CD4-positive, alpha-beta T cell (primary cell): ENCODE measurements around the gene DCDC1. TPM values are rescaled to one million over a fixed set of nuclear protein-coding genes. Genes with fewer than 3 reads are reported as not detected.

Experiments
- ATAC-seq: fragments of 200-7000 bp; cut with Tn5 transposase; one replicate; pipeline ENCODE4 v1.10.0; 2022; ENCODE audit warnings: mild to moderate bottlenecking; ENCODE audit not compliant: poor library complexity
- CTCF ChIA-PET: fragments of 350-600 bp; sonication (Branson Sonifier 250); formaldehyde crosslinking; loops from one replicate; lab custom pipeline; 2021; ENCODE audit warnings: antibody characterized with exemption, inconsistent platforms; lab: Charles Lee
- POLR2A ChIA-PET: fragments of 350-600 bp; sonication (Branson Sonifier 250); formaldehyde crosslinking; loops from one replicate; lab custom pipeline; 2021; ENCODE audit warnings: antibody characterized with exemption, inconsistent platforms; lab: Charles Lee
- DNase-seq, 14 experiments: peaks; one replicate each; pipeline ENCODE4 v3.0.0-alpha.2; 2013 to 2020; ENCODE audit warnings: mixed read lengths in 2 of 14
- H3K27ac ChIP-seq, 2 donors: one replicate each; pipeline versions ENCODE4 v1.5.1 to v1.7.0; 2013; ENCODE audit warnings: low read length in 2 of 2, low read depth in 1 of 2, mild to moderate bottlenecking in 1 of 2
- H3K27me3 ChIP-seq, 2 experiments: 1 replicate in 1 of 2; 2 replicates in 1 of 2; pipeline versions ENCODE4 v1.6.1 to v1.7.0; 2013; ENCODE audit warnings: low read length in 2 of 2, control low read depth in 1 of 2, mild to moderate bottlenecking in 1 of 2, moderate library complexity in 1 of 2; ENCODE audit not compliant: insufficient read depth in 2 of 2, control insufficient read depth in 1 of 2
- H3K36me3 ChIP-seq: one replicate; pipeline ENCODE4 v1.6.1; 2013; ENCODE audit warnings: low read length, control low read depth; ENCODE audit not compliant: insufficient read depth
- H3K4me1 ChIP-seq: one replicate; pipeline ENCODE4 v1.6.1; 2013; ENCODE audit warnings: low read length, control low read depth; ENCODE audit not compliant: insufficient read depth
- H3K4me3 ChIP-seq: one replicate; pipeline ENCODE4 v1.5.1; 2013; ENCODE audit warnings: mild to moderate bottlenecking, low read length, moderate library complexity
- H3K9me3 ChIP-seq, 2 experiments: 1 replicate in 1 of 2; 2 replicates in 1 of 2; pipeline versions ENCODE4 v1.6.1 to v1.7.0; 2013; ENCODE audit warnings: low read length in 2 of 2, mild to moderate bottlenecking in 2 of 2, control low read depth in 1 of 2, moderate library complexity in 1 of 2; ENCODE audit not compliant: control insufficient read depth in 1 of 2, insufficient read depth in 1 of 2
- H3K27ac Mint-ChIP-seq: one replicate; pipeline ENCODE4 v1.8.0; 2020; ENCODE audit warnings: mixed read lengths
- H3K27me3 Mint-ChIP-seq: one replicate; pipeline ENCODE4 v1.8.0; 2021; ENCODE audit warnings: mixed read lengths
- H3K36me3 Mint-ChIP-seq: one replicate; pipeline ENCODE4 v1.8.0; 2021; ENCODE audit warnings: low read depth, mixed read lengths
- H3K4me1 Mint-ChIP-seq: one replicate; pipeline ENCODE4 v1.8.0; 2021; ENCODE audit warnings: low read depth, mixed read lengths
- H3K4me3 Mint-ChIP-seq: one replicate; pipeline ENCODE4 v1.8.0; 2020; ENCODE audit warnings: mild to moderate bottlenecking, mixed read lengths
- H3K9me3 Mint-ChIP-seq: one replicate; pipeline ENCODE4 v1.8.0; 2020; ENCODE audit warnings: mixed read lengths
- intact Hi-C, 2 experiments: fragments of 100-400 bp; cut with DNase I in 1 of 2; cut with micrococcal nuclease in 1 of 2; formaldehyde crosslinking; loops; one replicate each; pipeline versions ENCODE4 v1.15.1 to v1.9.0; 2023 to 2025; cut with DNase I, micrococcal nuclease
- total RNA-seq, 174 experiments: library from RNA in 2 of 174; stranded (reverse) in 2 of 174; gene quantifications; one replicate each; pipeline ENCODE4 v1.2.3 and lab custom pipeline; 2021 to 2026
- TF ChIP-seq, protein P1 (sequence below): fragments of 200-600 bp; IDR thresholded peaks from one replicate; pipeline ENCODE4 v1.8.0; 2022; ENCODE audit warnings: antibody characterized with exemption, mild to moderate bottlenecking

Gene DCDC1
- total RNA-seq, 2 experiments from 2014 or later, result 0.11 TPM; not detected in 1

DNA sequence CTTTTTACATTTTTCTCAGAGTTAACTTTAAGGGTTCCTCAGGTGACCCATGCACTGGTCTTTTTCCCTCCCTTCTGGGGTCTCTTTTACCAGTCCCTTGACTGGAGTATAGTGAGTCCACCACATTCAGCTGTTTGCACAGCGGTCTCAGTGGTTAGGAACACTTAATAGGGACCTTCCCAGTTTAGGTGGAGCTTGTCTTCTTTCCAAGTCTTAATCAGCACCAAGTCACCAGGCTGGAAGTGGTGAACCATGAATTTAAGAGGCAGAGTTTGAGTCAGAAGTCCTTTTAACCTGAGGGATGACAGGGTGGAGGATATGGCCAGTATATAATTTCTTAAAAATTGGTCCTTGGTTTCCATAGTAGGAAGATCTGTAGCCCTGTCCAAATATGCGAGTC is 433.7 kb downstream of the DCDC1 start:
- ChIA-PET POLR2A (no interaction called here), CTCF (no interaction called here)
- Histone ChIP-seq H3K4me1 (no peaks in the 10 kb centered on the region), H3K27me3 (no peaks in the 10 kb centered on the region), H3K4me3 (no peak overlapping the region), H3K9me3 (peaks cover 0 to 6% of the 10 kb centered on the region in 2 experiments), H3K36me3 (no peaks in the 10 kb centered on the region), H3K27ac (no peak overlapping the region)
- Mint-ChIP-seq H3K4me1 (no peaks in the 10 kb centered on the region), H3K36me3 (no peaks in the 10 kb centered on the region), H3K9me3 (peaks cover 9% of the 10 kb centered on the region), H3K4me3 (no peak overlapping the region), H3K27ac (no peak overlapping the region), H3K27me3 (no peaks in the 10 kb centered on the region)
- intact Hi-C loops, result no loop called here
- DNase-seq (no peak), ATAC-seq (no peak)
- TF ChIP-seq, protein P1, sequence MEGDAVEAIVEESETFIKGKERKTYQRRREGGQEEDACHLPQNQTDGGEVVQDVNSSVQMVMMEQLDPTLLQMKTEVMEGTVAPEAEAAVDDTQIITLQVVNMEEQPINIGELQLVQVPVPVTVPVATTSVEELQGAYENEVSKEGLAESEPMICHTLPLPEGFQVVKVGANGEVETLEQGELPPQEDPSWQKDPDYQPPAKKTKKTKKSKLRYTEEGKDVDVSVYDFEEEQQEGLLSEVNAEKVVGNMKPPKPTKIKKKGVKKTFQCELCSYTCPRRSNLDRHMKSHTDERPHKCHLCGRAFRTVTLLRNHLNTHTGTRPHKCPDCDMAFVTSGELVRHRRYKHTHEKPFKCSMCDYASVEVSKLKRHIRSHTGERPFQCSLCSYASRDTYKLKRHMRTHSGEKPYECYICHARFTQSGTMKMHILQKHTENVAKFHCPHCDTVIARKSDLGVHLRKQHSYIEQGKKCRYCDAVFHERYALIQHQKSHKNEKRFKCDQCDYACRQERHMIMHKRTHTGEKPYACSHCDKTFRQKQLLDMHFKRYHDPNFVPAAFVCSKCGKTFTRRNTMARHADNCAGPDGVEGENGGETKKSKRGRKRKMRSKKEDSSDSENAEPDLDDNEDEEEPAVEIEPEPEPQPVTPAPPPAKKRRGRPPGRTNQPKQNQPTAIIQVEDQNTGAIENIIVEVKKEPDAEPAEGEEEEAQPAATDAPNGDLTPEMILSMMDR, result no peak

GRCh38 chr11:30926130-30926529 is 443.4 kb downstream of the DCDC1 start:
- H3K27me3 Mint-ChIP-seq, result no peaks in the 10 kb centered on the region
- Histone ChIP-seq H3K4me3 (no peak overlapping the region), H3K4me1 (no peaks in the 10 kb centered on the region), H3K36me3 (no peaks in the 10 kb centered on the region), H3K27ac (no peak overlapping the region), H3K9me3 (no peaks in the 10 kb centered on the region), H3K27me3 (no peaks in the 10 kb centered on the region)
- H3K9me3 Mint-ChIP-seq, result peaks cover 3% of the 10 kb centered on the region
- H3K36me3 Mint-ChIP-seq, result no peaks in the 10 kb centered on the region
- intact Hi-C loops, result no loop called here
- ATAC-seq (no peak), DNase-seq (no peak)
- TF ChIP-seq, protein P1, result no peak
- POLR2A ChIA-PET, result no interaction called here
- H3K4me3 Mint-ChIP-seq, result no peak overlapping the region
- CTCF ChIA-PET, result no interaction called here
- no peaks in the 10 kb centered on the region for H3K4me1 Mint-ChIP-seq
- no peak overlapping the region for H3K27ac Mint-ChIP-seq

DNA sequence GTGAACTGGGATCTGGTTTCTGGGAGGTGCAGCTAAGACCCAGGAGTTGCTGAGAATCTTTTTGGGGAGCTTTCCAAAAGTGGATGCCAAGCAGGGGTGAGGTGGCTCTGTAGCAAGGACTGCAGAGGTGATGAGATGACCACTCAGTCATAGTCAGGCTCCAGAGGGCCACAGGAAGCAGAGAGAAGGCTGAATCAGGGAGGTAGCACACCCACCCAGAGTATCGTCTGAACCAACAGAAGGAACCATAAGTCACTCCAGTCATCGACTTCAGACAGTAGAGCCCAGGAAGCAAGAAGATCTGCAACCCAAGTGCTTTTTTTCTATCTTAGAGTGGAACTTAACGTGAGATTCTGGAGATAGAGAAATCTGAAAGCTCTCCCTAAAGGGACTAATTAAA is 447.7 kb downstream of the DCDC1 start:
- Mint-ChIP-seq H3K4me3 (no peak overlapping the region), H3K9me3 (peaks cover 3% of the 10 kb centered on the region), H3K27me3 (peaks cover 4% of the 10 kb centered on the region), H3K4me1 (no peaks in the 10 kb centered on the region), H3K27ac (no peak overlapping the region), H3K36me3 (no peaks in the 10 kb centered on the region)
- TF ChIP-seq, protein P1, result no peak
- H3K36me3 ChIP-seq, result no peaks in the 10 kb centered on the region
- H3K4me1 ChIP-seq, result no peaks in the 10 kb centered on the region
- H3K27ac ChIP-seq, result no peak overlapping the region
- DNase-seq, result peak in 1 of 14 experiments; percentile 10
- ChIA-PET CTCF (no interaction called here), POLR2A (no interaction called here)
- intact Hi-C loops, result no loop called here
- H3K4me3 ChIP-seq, result no peak overlapping the region
- ATAC-seq, result no peak
- no peaks in the 10 kb centered on the region for H3K27me3 ChIP-seq
- no peaks in the 10 kb centered on the region for H3K9me3 ChIP-seq
